Skeletal muscle satellite cell (primary cell): ENCODE data around the gene SCN8A.

Source experiments
- H3K27me3 ChIP-seq: 2 replicates; pipeline ENCODE4 v1.7.0; 2013; ENCODE audit warnings: low read length; ENCODE audit not compliant: control insufficient read depth, insufficient read depth
- H3K36me3 ChIP-seq: 2 replicates; pipeline ENCODE4 v1.7.0; 2013; ENCODE audit warnings: mild to moderate bottlenecking, control low read depth, low read length; ENCODE audit not compliant: insufficient read depth
- H3K4me1 ChIP-seq: 2 replicates; pipeline ENCODE4 v1.7.0; 2013; ENCODE audit warnings: low read length; ENCODE audit not compliant: control insufficient read depth, insufficient read depth
- H3K4me2 ChIP-seq: 2 replicates; pipeline ENCODE4 v1.7.0; 2013; ENCODE audit warnings: mild to moderate bottlenecking, low read length
- H3K4me3 ChIP-seq: 2 replicates; pipeline ENCODE4 v1.7.0; 2013; ENCODE audit warnings: low read length
- H3K9ac ChIP-seq: 2 replicates; pipeline ENCODE4 v1.7.0; 2013; ENCODE audit warnings: mild to moderate bottlenecking, low read depth, low read length, moderate library complexity
- H3K9me3 ChIP-seq: replicated peaks from 2 replicates; pipeline ENCODE4 v1.7.0; 2013; ENCODE audit warnings: mild to moderate bottlenecking, control low read depth, low read length

SCN8A gene

GRCh38 chr12:51749986-51750317 is 158.9 kb downstream of the SCN8A start:
- no peak overlapping the region for H3K4me3 ChIP-seq
- no peak overlapping the region for H3K9ac ChIP-seq
- H3K27me3 ChIP-seq = no peaks in the 10 kb centered on the region
- no peaks in the 10 kb centered on the region for H3K9me3 ChIP-seq
- H3K36me3 ChIP-seq = peaks cover 68% of the 10 kb centered on the region
- no peak overlapping the region for H3K4me2 ChIP-seq
- peaks cover 4% of the 10 kb centered on the region for H3K4me1 ChIP-seq

- Histone ChIP-seq H3K27me3 (no peaks in the 10 kb centered on the region), H3K4me2 (no peak overlapping the region), H3K9ac (no peak overlapping the region), H3K4me1 (peaks cover 4% of the 10 kb centered on the region), H3K4me3 (no peak overlapping the region), H3K9me3 (no peaks in the 10 kb centered on the region), H3K36me3 (peaks cover 60% of the 10 kb centered on the region)
These were observed 160.6 kb downstream of the SCN8A start for GRCh38 chr12:51751661-51752060.

- no peak overlapping the region for H3K4me3 ChIP-seq
- H3K4me1 ChIP-seq = peaks cover 4% of the 10 kb centered on the region
- no peaks in the 10 kb centered on the region for H3K9me3 ChIP-seq
- H3K27me3 ChIP-seq = no peaks in the 10 kb centered on the region
- no peak overlapping the region for H3K9ac ChIP-seq
- no peak overlapping the region for H3K4me2 ChIP-seq
- H3K36me3 ChIP-seq = peaks cover 60% of the 10 kb centered on the region
These were observed 161.3 kb downstream of the SCN8A start for GRCh38 chr12:51752234-51752889.

- Histone ChIP-seq H3K4me2 (no peak overlapping the region), H3K4me1 (peaks cover 10% of the 10 kb centered on the region), H3K36me3 (peaks cover 46% of the 10 kb centered on the region), H3K27me3 (no peaks in the 10 kb centered on the region), H3K9me3 (no peaks in the 10 kb centered on the region), H3K9ac (no peak overlapping the region), H3K4me3 (no peak overlapping the region)
These were observed 163.1 kb downstream of the SCN8A start for GRCh38 chr12:51753980-51754675.

GRCh38 chr12:51755251-51755650 is 164.2 kb downstream of the SCN8A start:
- Histone ChIP-seq H3K4me3 (no peak overlapping the region), H3K4me1 (peaks cover 20% of the 10 kb centered on the region), H3K27me3 (no peaks in the 10 kb centered on the region), H3K9ac (no peak overlapping the region), H3K4me2 (no peak overlapping the region), H3K9me3 (no peaks in the 10 kb centered on the region), H3K36me3 (peaks cover 38% of the 10 kb centered on the region)

- Histone ChIP-seq H3K27me3 (no peaks in the 10 kb centered on the region), H3K9ac (no peak overlapping the region), H3K36me3 (peaks cover 26% of the 10 kb centered on the region), H3K4me2 (peak overlapping the region; percentile 7), H3K4me3 (no peak overlapping the region), H3K4me1 (peaks cover 17% of the 10 kb centered on the region), H3K9me3 (no peaks in the 10 kb centered on the region)
These were observed 168.1 kb downstream of the SCN8A start for GRCh38 chr12:51759175-51759574.

GRCh38 chr12:51759695-51760094 is 168.7 kb downstream of the SCN8A start:
- Histone ChIP-seq H3K9me3 (no peaks in the 10 kb centered on the region), H3K9ac (no peak overlapping the region), H3K4me1 (peaks cover 17% of the 10 kb centered on the region), H3K4me3 (no peak overlapping the region), H3K36me3 (peaks cover 21% of the 10 kb centered on the region), H3K27me3 (no peaks in the 10 kb centered on the region), H3K4me2 (peak overlapping the region; percentile 7)

GRCh38 chr12:51760231-51760630 is 169.2 kb downstream of the SCN8A start:
- Histone ChIP-seq H3K4me2 (no peak overlapping the region), H3K9ac (no peak overlapping the region)

GRCh38 chr12:51763743-51764142 is 172.7 kb downstream of the SCN8A start:
- H3K4me3 ChIP-seq = no peak overlapping the region
- peaks cover 15% of the 10 kb centered on the region for H3K4me1 ChIP-seq
- peaks cover 21% of the 10 kb centered on the region for H3K36me3 ChIP-seq
- H3K9me3 ChIP-seq = no peaks in the 10 kb centered on the region
- no peak overlapping the region for H3K4me2 ChIP-seq
- H3K9ac ChIP-seq = no peak overlapping the region
- H3K27me3 ChIP-seq = no peaks in the 10 kb centered on the region

More at GRCh38 chr12:51760231-51760630, 169.2 kb downstream of the SCN8A start:
- H3K36me3 ChIP-seq = peaks cover 16% of the 10 kb centered on the region
- peaks cover 17% of the 10 kb centered on the region for H3K4me1 ChIP-seq
- no peaks in the 10 kb centered on the region for H3K27me3 ChIP-seq
- no peak overlapping the region for H3K4me3 ChIP-seq
- H3K9me3 ChIP-seq = no peaks in the 10 kb centered on the region

- Histone ChIP-seq H3K9me3 (no peaks in the 10 kb centered on the region), H3K27me3 (no peaks in the 10 kb centered on the region), H3K36me3 (peaks cover 35% of the 10 kb centered on the region), H3K4me3 (no peak overlapping the region), H3K4me2 (no peak overlapping the region), H3K9ac (no peak overlapping the region), H3K4me1 (peaks cover 11% of the 10 kb centered on the region)
These were observed 175.1 kb downstream of the SCN8A start for GRCh38 chr12:51766067-51766676.

GRCh38 chr12:51771008-51771407 is 180.0 kb downstream of the SCN8A start:
- Histone ChIP-seq H3K4me1 (peaks cover 18% of the 10 kb centered on the region), H3K27me3 (no peaks in the 10 kb centered on the region), H3K4me2 (no peak overlapping the region), H3K9ac (no peak overlapping the region), H3K4me3 (no peak overlapping the region), H3K9me3 (peaks cover 7% of the 10 kb centered on the region), H3K36me3 (peaks cover 48% of the 10 kb centered on the region)
